HG03196 (cell line): Measurements from ENCODE around the gene TRAF3.
"Not testable (repeated sequence)": the region's sequence is repeated elsewhere in the genome, so short reads cannot be mapped to it uniquely, and the experiment has no call there.

Experiments used
- ATAC-seq: cut with Tn5 transposase; IDR thresholded peaks from one replicate; pipeline ENCODE4 v1.9.1; 2021; ENCODE audit not compliant: unreplicated experiment

The TRAF3 gene

DNA sequence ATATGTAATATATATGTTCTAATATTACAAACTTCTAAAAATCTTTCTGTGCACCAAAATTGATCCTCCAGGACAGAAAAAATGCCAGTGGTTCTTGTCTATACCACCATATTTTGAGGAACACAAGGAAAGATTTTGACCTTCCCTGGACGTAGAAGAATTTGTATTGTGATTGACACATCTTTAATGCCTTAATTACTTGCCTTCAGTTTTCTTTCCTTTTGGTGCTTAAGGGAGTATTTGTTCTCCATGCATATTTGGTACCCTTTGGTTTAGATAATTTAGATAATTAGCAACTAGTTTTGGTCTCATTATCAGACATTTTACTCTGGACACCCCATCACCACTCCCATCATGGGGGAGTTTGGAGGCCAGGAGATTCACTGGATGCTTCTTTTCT, 27.6 kb downstream of the TRAF3 start:
- ATAC-seq: no peak

- ATAC-seq: peak; percentile 46
These were observed 28.2 kb downstream of the TRAF3 start for GRCh38 chr14:102805371-102805891.

GRCh38 chr14:102805941-102806340, 28.7 kb downstream of the TRAF3 start:
- ATAC-seq: no peak

- ATAC-seq: no peak
These were observed 29.2 kb downstream of the TRAF3 start for GRCh38 chr14:102806447-102806846.

GRCh38 chr14:102807013-102807406, 29.8 kb downstream of the TRAF3 start:
- ATAC-seq: no peak

GRCh38 chr14:102809870-102810269, 32.6 kb downstream of the TRAF3 start:
- no peak for ATAC-seq

GRCh38 chr14:102810523-102810922, 33.3 kb downstream of the TRAF3 start:
- no peak for ATAC-seq

- ATAC-seq: no peak
These were observed 34.2 kb downstream of the TRAF3 start for GRCh38 chr14:102811254-102811963.

GRCh38 chr14:102811971-102812370, 34.7 kb downstream of the TRAF3 start:
- no peak for ATAC-seq

GRCh38 chr14:102813691-102814090, 36.4 kb downstream of the TRAF3 start:
- ATAC-seq: no peak

DNA sequence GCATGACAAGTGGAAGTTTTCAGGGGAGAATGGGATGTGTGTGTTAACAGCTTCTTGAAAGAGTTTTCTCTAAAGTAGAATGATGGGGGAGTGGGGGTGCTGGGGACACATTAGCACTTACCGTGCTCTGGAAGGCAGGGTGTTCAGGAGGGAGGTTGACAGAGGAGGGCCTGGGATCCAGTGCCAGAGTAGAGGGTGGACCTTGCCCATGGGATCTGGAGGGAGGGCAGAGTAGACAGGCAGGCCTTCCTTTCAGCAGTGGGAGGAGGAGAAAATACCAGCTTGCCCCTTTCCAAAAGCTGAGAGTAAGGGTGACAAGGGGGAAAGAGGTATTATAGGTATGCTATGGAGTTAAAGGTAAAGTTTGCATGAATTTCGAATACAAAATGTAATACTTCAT, 40.1 kb downstream of the TRAF3 start:
- no peak for ATAC-seq

DNA sequence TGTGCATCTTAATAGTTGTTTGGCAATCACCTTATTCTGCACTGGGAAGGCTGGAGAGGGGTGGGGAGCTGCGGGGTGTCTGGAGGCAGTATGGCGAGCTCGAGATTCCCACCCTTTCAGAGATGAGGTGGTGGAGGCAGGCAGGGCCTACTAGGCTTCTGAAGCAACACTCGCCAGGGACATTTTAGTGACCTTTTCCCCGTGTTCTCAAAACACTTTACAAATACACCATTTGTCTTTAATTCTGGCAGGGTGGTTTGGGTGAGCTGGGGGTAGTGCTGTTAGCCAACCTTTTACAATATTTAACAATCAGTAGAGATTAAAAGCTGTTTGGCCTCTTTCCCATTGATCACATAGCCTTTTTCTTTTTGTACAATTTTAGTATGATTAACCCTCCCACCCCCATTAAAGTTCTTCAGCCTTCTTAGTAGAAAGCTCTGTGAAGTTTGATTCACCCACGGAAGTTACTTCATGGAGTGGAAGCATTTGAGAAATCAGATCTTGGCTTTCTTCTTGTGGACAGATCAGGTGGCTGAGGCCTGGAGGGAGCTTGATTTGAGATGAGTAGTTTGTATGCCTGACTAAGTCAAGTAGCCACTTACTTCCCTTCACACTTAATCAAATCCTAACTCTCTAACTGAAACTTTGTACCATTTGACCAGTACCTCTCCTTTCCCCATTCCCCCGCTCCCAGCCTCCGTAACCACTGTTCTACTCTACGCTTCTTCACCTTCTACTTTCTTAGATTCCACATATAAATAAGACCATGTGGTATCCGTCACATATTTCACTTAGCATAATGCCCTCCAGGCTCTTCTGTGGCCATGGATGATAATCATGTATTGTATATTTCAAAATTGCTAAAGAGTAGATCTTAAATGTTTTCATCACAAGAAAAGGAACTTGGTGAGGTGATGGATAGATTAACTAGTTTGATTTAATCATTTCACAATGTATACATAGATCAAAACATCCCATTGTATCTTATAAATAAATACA, 41.0 kb downstream of the TRAF3 start:
- ATAC-seq: no peak

GRCh38 chr14:102819176-102819628, 42.0 kb downstream of the TRAF3 start:
- ATAC-seq: peak; percentile 75

DNA sequence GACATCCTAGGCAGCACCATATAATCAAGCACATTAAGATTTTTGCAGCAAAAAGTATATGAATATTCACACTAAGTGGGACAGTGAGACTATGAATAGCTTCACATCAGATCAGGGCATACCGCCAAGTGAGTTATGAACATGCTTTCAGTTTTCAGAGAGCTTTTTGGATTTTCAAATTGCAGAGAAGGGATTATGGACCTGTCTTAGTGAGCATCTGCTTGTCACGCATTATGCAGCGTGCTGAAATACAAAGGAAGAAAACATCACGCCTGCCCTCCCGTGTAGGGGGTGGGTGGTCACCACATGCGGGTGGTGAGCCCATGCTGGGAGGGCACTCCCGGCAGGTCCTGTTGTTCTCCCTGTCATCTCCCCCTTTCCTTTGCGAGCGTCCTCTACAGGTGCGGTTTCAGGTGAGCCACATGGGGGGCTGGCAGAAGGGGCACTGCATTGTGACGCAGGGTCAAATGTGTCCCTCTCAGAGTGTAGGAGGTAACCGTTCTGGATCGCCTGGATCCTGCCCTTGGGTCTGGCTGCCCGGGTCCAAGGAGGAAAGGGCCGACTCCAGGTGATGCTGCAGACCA, 42.6 kb downstream of the TRAF3 start:
- ATAC-seq: no peak

DNA sequence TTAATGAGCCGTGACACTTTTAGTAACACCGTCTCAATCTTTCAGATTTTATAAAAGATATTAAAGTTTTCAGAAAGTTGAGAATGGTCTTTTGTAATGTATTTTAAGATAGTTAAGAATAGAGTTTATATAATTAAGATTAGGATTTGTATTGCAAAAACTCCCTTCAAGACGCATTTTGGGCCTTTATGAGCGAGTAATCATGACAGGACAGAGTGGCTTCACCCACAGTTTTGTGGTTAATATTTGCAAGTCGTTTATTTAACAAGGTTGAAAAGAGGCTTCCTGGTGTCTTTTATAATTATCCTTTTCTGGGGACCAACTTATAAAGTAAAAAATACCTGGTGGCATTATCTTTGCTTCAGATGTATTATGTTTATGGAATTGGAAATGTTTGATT, 44.0 kb downstream of the TRAF3 start:
- no peak for ATAC-seq

- ATAC-seq: no peak
These were observed 45.1 kb downstream of the TRAF3 start for GRCh38 chr14:102822311-102822863.

- ATAC-seq: not testable (repeated sequence)
These were observed 45.6 kb downstream of the TRAF3 start for GRCh38 chr14:102822887-102823286.

DNA sequence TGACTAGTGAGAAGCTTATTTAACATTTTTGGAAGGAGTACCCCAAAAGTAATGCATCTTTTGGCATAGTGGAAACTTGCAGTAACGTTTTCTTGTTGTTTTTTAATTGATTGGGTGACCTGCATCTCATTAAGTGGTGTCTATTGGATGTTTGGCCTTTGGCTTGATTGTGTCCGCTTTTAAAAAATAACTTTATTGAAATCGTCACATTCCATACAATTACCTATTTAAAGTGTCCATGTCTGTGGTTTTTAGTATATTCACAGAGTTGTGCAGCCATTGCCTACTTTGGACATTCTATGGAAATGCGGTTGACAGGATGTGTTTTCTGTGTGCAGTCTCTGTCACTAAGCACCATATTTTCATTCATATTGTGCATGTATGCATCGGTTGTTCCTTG, 46.3 kb downstream of the TRAF3 start:
- ATAC-seq: no peak

GRCh38 chr14:102824832-102825231, 47.6 kb downstream of the TRAF3 start:
- no peak for ATAC-seq

GRCh38 chr14:102825307-102826095, 48.3 kb downstream of the TRAF3 start:
- ATAC-seq: no peak
